Hepatocyte (in vitro differentiated cells): ENCODE results near the gene KLC1. TPM values are rescaled to one million over a fixed set of nuclear protein-coding genes. Genes with fewer than 3 reads are reported as not detected.

Source experiments
- DNase-seq: peaks from one replicate; pipeline ENCODE4 v3.0.0-alpha.2; 2016; ENCODE audit warnings: low spot score
- H2AFZ ChIP-seq: fragments of 200-600 bp; sonication (generic); 2 replicates; pipeline ENCODE4 v1.6.0; 2016; ENCODE audit warnings: antibody characterized with exemption, mild to moderate bottlenecking
- H3K27ac ChIP-seq: fragments of 200-600 bp; sonication (generic); 2 replicates; pipeline ENCODE4 v1.5.1; 2016; ENCODE audit warnings: mild to moderate bottlenecking
- H3K27me3 ChIP-seq: fragments of 200-600 bp; sonication (generic); 2 replicates; pipeline ENCODE4 v1.6.1; 2016
- H3K36me3 ChIP-seq: fragments of 200-600 bp; sonication (generic); replicated peaks from 2 replicates; pipeline ENCODE4 v1.5.1; 2016; ENCODE audit warnings: low read depth; ENCODE audit not compliant: insufficient read depth
- H3K4me1 ChIP-seq: fragments of 200-600 bp; sonication (generic); 2 replicates; pipeline ENCODE4 v1.5.1; 2016; ENCODE audit warnings: mild to moderate bottlenecking, moderate library complexity; ENCODE audit not compliant: insufficient read depth
- H3K4me2 ChIP-seq: fragments of 200-600 bp; sonication (generic); 2 replicates; pipeline ENCODE4 v1.6.0; 2016
- H3K4me3 ChIP-seq: fragments of 200-600 bp; sonication (generic); 2 replicates; pipeline ENCODE4 v1.5.1; 2016; ENCODE audit warnings: mild to moderate bottlenecking
- H3K79me2 ChIP-seq: fragments of 200-600 bp; sonication (generic); 2 replicates; pipeline ENCODE4 v1.6.0; 2017; ENCODE audit warnings: mild to moderate bottlenecking
- H3K9me2 ChIP-seq: fragments of 200-600 bp; sonication (generic); replicated peaks from 2 replicates; pipeline ENCODE4 v1.6.0; 2017; ENCODE audit warnings: mild to moderate bottlenecking; ENCODE audit not compliant: insufficient read depth
- H3K9me3 ChIP-seq: fragments of 200-600 bp; sonication (generic); 2 replicates; pipeline ENCODE4 v1.5.1; 2016; ENCODE audit warnings: low read depth, mild to moderate bottlenecking
- H4K20me1 ChIP-seq: fragments of 200-600 bp; sonication (generic); 2 replicates; pipeline ENCODE4 v1.6.0; 2016; ENCODE audit warnings: mild to moderate bottlenecking; ENCODE audit not compliant: insufficient read depth, poor library complexity, severe bottlenecking
- EZH2 ChIP-seq: fragments of 200-600 bp; sonication (generic); IDR thresholded peaks from 2 replicates; pipeline ENCODE4 v1.6.1; 2016; ENCODE audit warnings: antibody characterized with exemption, mild to moderate bottlenecking, borderline replicate concordance
- EZH2phosphoT487 ChIP-seq: fragments of 200-600 bp; sonication (generic); IDR thresholded peaks from one replicate; pipeline ENCODE4 v1.6.1; 2018; ENCODE audit warnings: antibody characterized with exemption, mild to moderate bottlenecking, low read depth, moderate library complexity; ENCODE audit not compliant: unreplicated experiment, severe bottlenecking
- WGBS: methylation state at CpG from one replicate; pipeline ENCODE4 v1.1.6; 2016; ENCODE audit warnings: low lambda C conversion rate; ENCODE audit errors: missing lambda C conversion rate; 5-methylcytosine and 5-hydroxymethylcytosine counted together
- polyA plus RNA-seq: library from polyadenylated mRNA; unstranded; fragments of >200 nt; fragmentation: Nextera tagmentation; extraction: Ambion mirVana; gene quantifications from 2 replicates; pipeline ENCODE4 v1.2.1, GENCODE V29; 2016
- total RNA-seq: library from RNA; depleted of rRNA; stranded (reverse); fragments of >200 nt; gene quantifications from 2 replicates; pipeline ENCODE4 v1.2.3, GENCODE V29; 2014
- TF ChIP-seq, protein P1 (sequence below): fragments of 200-600 bp; sonication (generic); IDR thresholded peaks from 2 replicates; pipeline ENCODE4 v1.5.1; 2016; ENCODE audit warnings: antibody characterized with exemption, mild to moderate bottlenecking; ENCODE audit not compliant: poor library complexity

Gene KLC1
- total and polyA plus RNA-seq, 2 experiments from 2014 or later = 95.4 to 115 TPM

DNA sequence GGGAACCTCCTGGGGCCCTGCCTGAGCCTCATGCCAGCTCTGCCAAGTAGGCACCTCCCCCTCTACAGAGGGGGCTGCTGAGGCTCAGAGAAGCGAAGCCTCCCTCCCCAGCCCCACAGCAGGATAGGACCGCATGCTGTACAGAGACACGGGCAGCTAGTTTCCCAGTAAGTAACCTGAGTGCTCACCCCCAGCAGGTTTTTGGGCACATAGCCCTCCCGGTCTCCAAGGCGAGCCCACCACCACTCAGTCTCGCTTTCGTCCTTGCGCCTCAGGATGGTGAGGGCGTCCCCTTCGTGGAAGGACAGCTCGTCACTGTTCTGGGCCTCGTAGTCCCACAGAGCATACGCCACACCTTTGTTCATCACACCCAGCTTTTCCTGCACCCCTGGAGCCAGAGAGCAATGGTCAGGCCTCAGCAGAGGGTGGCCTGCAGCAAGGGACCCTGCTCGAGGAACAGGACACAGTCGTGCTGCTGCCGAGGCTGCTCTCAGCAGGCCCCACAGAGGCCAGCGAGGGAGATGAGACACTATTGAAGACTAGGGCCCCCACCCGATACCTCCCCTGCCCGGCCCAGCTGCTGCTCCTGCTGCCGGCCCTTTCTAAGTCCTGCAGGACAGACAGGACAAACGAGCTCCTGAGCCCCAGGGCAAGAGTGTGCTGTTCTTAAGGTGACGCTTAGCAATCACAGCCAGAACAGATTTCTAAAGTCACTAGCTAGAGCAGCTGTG is 107.0 kb downstream of the KLC1 start:
- no peak overlapping the region for H3K4me3 ChIP-seq
- TF ChIP-seq EZH2 (no peak), EZH2phosphoT487 (no peak)
- TF ChIP-seq, protein P1, sequence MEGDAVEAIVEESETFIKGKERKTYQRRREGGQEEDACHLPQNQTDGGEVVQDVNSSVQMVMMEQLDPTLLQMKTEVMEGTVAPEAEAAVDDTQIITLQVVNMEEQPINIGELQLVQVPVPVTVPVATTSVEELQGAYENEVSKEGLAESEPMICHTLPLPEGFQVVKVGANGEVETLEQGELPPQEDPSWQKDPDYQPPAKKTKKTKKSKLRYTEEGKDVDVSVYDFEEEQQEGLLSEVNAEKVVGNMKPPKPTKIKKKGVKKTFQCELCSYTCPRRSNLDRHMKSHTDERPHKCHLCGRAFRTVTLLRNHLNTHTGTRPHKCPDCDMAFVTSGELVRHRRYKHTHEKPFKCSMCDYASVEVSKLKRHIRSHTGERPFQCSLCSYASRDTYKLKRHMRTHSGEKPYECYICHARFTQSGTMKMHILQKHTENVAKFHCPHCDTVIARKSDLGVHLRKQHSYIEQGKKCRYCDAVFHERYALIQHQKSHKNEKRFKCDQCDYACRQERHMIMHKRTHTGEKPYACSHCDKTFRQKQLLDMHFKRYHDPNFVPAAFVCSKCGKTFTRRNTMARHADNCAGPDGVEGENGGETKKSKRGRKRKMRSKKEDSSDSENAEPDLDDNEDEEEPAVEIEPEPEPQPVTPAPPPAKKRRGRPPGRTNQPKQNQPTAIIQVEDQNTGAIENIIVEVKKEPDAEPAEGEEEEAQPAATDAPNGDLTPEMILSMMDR = no peak
- no peak overlapping the region for H3K27ac ChIP-seq
- H3K4me1 ChIP-seq = no peaks in the 10 kb centered on the region
- H3K36me3 ChIP-seq = no peaks in the 10 kb centered on the region
- DNase-seq = no peak
- no peaks in the 10 kb centered on the region for H4K20me1 ChIP-seq
- no peaks in the 10 kb centered on the region for H3K9me2 ChIP-seq
- H2AFZ ChIP-seq = no peak overlapping the region
- 81% methylated on average over 22 of the region's 22 CpGs for WGBS
- H3K4me2 ChIP-seq = no peak overlapping the region
- no peaks in the 10 kb centered on the region for H3K9me3 ChIP-seq
- no peaks in the 10 kb centered on the region for H3K79me2 ChIP-seq
- H3K27me3 ChIP-seq = no peaks in the 10 kb centered on the region

DNA sequence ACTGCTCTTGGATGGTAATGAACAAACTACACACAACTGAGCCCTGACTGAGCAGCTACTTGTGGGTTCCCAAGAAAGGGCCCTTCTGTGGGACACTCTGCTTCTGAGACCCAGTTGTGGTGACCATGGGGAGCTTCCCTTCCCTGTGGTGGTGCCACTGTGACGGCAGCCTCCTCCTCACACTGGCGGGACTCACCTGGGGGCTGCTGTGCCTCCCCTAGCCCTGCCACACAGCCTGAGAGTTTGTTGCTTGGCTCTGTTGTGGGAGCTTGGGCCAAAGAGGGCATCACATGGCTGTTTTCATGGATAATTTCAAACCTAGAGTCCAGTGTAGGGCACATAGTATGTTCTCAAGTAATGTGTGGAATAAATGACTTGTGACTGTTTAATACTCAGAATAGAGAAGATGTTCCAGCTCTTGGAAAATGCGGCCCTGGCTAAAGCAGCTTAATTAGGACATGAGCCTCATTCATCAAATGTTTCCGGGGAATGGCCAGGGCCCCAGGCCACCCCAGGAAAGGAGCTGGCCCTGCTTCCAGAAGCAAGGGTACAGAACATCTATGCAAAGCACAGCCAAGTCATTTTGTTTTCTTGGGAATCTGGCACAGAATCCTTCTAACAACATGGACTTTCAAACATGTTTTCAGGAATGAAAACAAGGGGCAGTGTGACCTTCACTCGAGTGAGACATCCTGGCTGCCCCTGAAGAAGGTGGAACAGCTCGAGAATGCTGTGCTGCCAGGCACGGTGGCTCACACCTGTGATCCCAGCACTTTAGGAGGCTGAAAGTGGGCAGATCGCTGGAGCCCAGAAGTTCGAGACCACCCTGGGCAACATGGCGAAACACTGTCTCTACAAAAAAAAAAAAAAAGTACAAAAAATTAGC is 107.8 kb downstream of the KLC1 start:
- Histone ChIP-seq H3K9me2 (no peaks in the 10 kb centered on the region), H3K4me2 (no peak overlapping the region), H4K20me1 (no peaks in the 10 kb centered on the region), H3K4me1 (no peaks in the 10 kb centered on the region), H3K79me2 (no peaks in the 10 kb centered on the region), H3K36me3 (no peaks in the 10 kb centered on the region), H3K27me3 (no peaks in the 10 kb centered on the region), H3K27ac (no peak overlapping the region), H3K9me3 (no peaks in the 10 kb centered on the region), H3K4me3 (no peak overlapping the region), H2AFZ (no peak overlapping the region)
- TF ChIP-seq, protein P1 = no peak
- TF ChIP-seq EZH2 (no peak), EZH2phosphoT487 (no peak)
- WGBS = 87% methylated on average over 10 of the region's 10 CpGs
- no peak for DNase-seq

DNA sequence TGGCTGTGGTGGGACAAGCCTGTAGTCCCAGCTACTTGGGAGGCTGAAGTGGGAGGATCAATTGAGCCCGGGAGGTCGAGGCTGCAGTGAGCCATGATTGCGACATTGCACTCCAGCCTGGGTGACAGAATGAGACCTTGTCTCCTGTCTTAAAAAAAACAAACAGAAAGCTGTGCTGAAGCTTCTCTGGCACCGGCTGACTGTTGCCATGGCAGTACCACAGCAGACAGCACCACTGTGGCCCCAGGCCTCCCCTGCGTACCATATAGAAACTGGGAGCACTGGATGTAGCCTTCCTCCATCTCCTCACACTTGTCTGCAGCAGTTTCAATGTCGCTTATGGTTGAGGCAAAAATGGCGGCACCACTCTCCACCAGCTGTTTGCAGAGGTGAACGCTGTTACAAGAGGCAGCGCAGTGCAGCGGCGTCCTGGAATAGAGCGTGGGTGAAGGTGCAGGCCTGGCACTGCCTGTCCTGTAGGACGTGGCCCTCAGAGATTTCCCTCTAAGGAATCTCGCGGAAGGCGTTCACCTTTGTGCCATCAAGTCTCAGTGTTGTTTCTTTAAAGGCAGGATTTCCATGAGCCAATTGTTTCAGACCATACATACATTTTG is 108.5 kb downstream of the KLC1 start:
- Histone ChIP-seq H2AFZ (no peak overlapping the region), H3K4me1 (no peaks in the 10 kb centered on the region), H3K4me3 (no peak overlapping the region), H3K36me3 (no peaks in the 10 kb centered on the region), H3K9me2 (no peaks in the 10 kb centered on the region), H4K20me1 (no peaks in the 10 kb centered on the region), H3K9me3 (no peaks in the 10 kb centered on the region), H3K4me2 (no peak overlapping the region), H3K27ac (no peak overlapping the region), H3K79me2 (no peaks in the 10 kb centered on the region), H3K27me3 (no peaks in the 10 kb centered on the region)
- TF ChIP-seq EZH2 (no peak), EZH2phosphoT487 (no peak)
- TF ChIP-seq, protein P1 = no peak
- DNase-seq = no peak
- 95% methylated on average over 16 of the region's 16 CpGs for WGBS
